Activated CD8-positive, alpha-beta memory T cell treated with anti-CD3 and anti-CD28 coated beads, Interleukin-2, amount 50 U/mL, for 48 hours (primary cell): Measurements from ENCODE around the gene GTF2H4.
"Not testable (repeated sequence)": the region's sequence is repeated elsewhere in the genome, so short reads cannot be mapped to it uniquely, and the experiment has no call there.

Experiments
- DNase-seq: peaks from one replicate; pipeline ENCODE4 v3.0.0-alpha.2; 2020

The GTF2H4 gene

DNA sequence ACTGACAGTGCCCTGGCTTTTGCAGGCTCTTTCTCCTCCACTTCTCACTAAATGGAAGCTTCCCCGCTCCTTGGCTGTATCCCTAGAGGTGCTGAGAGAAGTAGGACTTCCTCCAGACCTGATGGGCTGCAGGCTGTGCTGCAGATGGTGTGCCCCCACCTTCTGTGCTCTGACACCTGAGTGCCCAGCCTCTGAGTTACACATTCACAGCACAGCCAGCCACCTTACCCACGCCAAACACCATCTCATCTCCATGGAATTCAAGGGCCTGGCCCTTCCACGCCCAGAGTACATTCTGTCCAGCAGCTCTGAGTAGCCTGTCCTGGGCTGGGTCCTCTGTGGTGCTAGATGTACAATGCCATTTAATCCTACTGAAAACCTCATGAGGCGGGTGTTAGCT lies 18.6 kb downstream of the GTF2H4 start:
- no peak for DNase-seq

DNA sequence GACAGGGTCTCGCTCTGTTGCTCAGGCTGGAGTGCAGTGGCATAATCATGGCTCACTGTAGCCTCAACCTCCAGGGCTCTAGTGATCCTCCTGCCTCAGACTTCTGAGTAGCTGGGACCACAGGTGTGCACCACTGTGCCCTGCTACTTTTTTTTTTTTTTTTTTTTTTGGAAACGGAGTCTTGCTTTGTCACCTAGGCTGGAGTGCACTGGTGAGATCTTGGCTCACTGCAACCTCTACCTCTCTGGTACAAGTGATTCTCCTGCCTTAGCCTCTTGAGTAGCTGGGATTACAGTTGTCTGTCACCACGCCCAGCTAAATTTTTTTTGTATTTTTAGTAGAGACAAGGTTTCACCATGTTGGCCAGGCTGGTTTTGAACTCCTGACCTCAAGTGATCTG lies 19.1 kb downstream of the GTF2H4 start:
- not testable (repeated sequence) for DNase-seq

DNA sequence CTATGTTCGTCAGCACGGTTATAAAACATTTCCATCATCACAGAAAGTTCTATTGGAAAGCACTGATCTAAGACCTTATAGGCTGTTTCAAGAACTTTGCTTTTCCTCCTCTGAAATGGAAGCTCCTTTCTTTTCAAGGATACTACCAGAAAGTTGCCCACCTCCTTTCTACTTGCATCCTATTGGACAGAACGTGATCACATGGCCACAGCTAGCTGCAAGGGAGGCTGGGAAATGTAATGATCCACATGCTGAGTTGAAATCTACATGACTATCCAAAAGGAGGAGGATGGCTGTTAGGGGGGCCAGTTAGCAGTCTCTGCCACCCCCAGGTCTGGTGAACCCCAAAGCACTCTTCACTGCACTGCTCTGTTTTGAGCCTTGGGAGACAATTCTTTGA lies 20.7 kb downstream of the GTF2H4 start:
- no peak for DNase-seq

DNA sequence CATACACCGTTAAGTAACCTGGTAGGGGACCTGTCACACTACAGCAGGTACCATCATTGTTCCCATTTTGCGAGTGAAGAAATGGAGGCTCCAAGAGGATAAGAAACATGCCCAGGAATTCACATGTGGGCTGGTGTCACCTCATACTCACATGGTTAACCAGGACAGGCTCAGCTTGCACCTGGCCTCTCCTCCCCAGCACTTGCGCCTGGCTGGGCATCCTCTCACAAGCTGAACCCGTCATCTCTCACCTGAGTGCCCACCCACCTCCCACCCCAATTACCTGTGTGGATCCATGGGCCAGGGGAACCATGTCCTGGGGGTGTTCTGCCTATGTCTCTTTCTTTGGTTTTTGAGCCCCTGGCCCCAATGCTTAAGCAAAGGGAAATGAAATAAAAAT lies 22.5 kb downstream of the GTF2H4 start:
- no peak for DNase-seq

DNA sequence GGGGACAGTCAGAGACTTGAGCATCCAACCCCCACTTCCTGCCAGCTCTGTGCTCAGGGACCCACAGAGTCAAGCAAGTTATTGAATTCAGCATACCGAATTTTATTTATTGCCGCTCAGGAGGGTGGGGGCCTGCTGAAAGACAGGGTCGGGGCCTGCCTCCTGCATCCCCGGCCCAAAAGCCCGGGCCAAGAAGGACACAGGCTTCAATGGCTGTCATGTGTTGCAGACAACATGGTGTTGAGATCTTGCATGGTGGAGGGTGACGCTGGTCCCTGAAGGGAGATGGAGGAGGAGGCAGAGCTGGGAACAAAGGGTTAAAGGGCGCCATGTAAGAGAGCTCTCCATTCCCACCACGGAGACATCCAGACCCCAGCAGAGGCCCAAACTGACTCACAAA lies 23.3 kb downstream of the GTF2H4 start:
- no peak for DNase-seq

DNA sequence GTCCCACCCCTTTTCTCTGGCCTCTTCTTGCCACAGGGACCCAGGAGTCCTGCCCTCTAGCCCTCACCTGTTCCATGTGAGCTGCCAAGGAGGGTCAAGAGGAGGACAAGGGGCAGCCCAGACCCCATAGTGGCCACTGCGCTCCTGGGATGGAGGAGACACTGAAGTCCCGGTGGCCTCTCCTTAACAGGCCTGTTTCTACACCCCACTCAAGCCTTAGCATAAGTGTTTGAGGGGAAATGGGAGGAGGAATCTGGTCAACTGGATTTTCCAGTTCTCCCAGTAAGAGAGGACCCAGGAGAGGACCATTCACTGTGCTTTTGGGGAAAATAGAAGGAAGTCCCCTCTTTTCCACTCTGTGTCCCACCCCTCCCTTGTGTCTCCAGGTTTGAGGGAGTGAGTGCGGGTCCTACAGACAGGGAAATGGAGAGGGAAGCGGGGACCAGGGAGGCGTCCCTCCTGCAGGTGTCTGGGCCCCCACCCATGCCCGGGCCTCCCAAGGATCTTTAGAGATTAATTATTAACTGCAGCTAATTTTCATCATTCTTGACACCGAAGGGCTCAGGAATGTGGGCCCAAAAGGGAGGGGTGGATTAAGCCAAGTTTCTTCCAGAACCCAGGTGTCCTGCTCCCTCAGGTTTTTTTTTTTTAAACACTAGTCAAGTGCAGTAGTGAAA lies 24.1 kb downstream of the GTF2H4 start, which contains the start of gene SFTA2:
SFTA2 (minus strand) TSS at position 202 of the 677 bp plus-strand sequence; CDS start at position 128, 74 bp downstream.
- no peak for DNase-seq

DNA sequence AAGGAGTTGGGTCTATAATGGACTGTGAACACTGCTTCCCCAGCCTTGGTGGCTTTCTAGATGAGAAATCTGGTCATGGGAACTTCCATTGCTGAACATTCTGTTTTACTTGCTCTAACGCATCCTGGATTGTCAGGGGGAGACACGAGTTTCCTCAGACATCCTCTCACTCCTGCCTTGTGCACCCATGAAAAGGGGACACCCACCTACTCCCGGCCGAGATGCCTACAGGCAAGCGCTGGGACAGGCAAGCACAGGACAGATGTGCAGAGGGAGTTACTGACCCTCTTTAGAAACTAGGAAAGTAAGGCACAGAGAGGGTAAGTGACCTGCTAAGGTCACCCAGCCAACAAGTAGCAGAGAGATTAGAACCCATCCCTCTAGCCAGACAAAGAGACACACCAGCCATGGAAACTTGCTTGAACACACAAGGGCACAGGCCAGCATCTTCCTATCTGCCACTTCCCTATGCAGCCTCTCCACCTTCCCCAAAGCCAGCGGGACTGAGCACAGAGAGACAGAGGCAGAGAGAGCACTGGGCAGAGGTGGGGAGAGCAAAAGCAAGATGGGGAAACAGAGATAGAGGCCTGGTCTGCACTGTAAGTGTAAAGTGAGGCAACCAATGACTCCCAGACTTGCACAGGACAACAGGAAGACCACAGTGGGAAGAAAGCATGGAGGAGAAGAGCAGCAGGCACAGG lies 24.8 kb downstream of the GTF2H4 start:
- DNase-seq, result no peak

DNA sequence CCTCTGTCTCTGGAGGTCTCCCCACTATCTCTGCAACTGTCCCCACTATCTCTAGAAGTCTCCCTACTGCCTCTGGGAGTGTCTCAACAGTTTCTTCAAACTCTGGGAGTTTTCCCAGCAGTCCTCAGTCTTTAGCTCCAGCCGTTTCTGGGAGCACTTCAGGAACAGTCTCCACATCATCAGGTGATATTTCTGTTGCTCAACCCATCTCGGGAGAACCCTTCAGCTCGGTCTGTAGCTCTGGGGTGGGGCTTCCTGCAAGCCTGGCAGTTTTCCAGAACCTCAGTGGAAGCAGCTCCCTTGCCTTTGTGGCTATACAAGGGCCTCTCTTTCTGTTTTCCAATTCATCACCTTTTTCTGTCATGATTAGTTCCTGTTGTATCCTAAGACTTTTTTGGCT lies 27.0 kb downstream of the GTF2H4 start:
- no peak for DNase-seq

DNA sequence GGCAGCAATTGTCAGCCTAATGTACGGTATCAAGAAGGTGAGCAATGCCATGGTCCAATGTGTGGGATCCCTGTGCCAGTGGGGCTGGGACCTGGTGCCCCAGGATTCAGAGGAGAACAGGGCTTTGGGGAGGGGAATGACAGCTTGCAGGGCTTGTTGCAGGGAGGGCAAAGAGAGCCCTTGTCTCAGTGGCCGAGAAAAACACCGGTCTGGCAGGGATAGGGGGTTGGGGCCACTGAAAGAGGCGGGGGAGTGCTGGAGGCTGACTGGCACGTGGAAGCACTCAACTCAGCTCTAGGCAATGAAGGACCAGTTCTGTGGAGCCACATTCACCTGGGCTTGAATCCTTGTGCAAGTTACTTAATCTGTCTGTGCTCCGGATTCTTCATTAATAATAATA lies 29.3 kb downstream of the GTF2H4 start:
- DNase-seq, result no peak

DNA sequence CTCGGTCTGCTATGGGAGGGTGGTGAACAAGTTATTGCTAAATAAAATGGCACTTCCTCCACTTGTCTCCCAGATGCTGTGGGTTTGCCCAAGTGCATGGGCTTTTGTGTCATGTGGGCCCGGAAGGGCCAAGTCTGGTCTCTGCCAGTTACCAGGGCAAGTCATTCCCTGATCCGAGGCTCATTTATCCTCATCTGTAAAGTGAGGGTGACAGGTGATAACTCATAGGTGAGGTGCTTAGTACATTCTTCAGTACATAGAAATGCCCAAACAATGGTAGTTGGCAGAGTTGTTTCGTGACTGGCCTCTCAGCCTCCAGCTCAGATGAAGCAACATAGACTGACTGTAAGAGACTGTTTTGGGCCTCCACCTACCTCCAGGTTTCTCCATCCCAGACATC lies 30.7 kb downstream of the GTF2H4 start:
- DNase-seq, result no peak

DNA sequence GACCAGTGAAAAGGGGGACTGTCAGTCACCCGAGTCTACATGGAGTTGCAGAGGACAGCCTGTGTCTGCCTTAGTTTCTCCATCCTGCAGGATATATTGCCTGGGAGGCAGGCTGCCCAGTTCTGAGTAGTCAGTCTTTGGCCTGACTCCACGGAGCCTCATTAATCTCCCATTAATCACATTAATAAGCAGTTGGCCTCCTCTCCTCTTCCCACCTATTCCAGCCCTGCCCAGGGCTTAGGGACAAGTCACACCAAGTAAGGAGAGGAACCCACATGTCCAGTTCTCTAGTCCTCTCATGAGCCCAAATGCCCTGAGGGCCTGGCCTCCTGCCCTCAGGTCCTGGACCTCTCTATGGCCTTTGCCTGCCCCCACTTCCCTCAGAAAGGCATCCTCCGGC lies 31.5 kb downstream of the GTF2H4 start:
- DNase-seq, result no peak

DNA sequence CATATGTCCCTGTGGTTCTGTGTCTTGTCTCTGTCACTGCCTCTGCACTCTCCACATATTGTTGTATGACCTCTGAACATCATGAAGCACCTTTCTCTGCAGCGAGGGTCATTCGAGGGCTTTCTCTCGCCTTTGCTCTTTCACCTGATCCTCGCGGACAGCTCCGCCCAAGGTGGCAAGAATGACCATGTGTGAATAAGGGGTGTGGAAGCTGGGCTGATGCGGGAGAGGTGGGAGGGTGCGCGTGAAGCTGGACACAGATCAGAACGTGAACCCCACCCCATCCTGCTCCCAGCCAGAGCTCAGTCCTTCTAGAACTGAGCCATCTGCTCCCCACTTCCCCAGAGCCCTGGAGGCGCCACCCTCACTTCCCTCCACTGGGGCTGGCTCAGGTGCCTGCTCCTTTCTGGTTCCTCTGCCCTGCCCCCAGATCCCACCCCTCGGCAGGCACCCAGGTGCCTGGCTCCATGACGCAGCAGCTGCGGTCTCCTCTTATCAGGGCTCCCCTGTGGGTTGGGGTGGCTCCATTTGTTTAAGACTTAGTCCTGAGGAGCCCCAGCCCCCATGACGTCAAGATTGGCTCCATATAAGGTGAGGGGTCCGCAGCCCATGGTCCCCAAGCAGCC lies 32.5 kb downstream of the GTF2H4 start, which contains the start of gene MUCL3:
MUCL3 (plus strand) TSS at position 613 of the 626 bp plus-strand sequence. CDS start 27 bp downstream, outside the sequence.
- no peak for DNase-seq

DNA sequence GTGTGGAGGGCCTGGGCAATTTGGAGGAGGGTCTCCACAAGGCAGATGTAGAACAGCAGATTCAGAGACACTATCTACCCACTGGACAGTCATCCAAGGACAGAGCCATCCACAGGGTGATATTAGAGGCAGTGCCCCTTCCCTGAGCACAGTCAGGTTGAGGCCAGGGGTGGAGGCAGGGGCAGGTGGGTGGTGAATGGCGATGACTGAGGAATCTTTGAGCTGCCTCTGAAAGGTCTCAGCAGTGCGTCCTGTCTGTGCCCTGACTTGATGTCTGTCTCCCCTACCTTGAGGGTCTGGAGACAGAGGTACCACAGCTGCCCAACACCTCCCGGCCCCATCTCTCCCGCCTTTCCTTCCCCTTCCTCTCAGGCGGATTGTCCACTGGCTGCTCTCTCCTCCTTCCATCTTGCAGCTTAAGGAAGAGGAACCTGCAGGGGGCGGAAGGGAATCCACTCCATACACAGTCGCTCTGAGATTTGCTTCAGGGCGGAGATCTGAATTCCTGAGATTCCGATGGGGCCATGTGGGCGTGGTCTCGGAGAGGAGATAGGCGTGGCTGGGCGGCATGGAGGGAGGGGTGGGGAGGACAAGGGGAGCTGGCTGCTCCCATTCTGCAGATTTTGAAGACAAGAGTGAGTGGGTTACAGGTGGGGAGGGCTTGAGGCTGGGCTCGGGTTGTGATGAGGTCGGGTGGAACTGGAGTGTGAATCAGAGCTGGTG lies 34.5 kb downstream of the GTF2H4 start:
- DNase-seq, result no peak

DNA sequence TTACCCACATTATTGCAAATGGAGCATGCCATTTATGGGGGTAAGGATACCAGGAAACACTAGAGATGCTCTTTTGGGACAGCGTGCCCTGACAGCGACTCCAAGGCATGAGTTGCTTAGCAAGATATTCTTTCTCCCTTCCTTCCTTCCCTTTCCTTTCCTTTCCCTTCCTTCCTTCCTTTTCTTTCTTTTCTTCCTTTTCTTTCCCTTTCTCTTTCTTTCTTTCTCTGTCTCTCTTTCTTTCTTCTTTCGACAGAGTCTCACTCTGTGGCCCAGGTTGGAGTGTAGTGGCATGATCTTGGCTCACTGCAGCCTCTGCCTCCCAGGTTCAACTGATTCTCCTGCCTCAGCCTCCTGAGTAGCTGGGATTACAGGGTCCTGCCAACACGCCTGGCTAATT lies 36.0 kb downstream of the GTF2H4 start:
- no peak for DNase-seq

DNA sequence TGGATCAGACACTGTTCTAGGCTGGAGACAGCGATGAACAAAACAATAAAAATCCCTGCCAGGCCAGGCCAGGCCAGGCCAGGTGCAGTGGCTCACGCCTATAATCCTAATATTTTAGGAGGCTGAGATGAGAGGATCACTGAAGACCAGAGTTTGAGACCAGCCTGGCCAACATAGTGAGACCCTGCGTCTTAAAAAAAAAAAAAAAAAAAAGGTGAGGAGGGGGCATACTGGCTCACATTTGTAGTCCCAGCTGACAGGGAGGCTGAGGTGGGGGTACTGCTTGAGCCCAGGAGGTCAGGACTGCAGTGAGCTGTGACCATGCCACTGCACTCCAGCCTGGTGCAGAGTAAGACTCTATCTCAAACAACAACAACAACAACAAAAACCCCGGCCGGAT lies 37.3 kb downstream of the GTF2H4 start:
- DNase-seq, result no peak

DNA sequence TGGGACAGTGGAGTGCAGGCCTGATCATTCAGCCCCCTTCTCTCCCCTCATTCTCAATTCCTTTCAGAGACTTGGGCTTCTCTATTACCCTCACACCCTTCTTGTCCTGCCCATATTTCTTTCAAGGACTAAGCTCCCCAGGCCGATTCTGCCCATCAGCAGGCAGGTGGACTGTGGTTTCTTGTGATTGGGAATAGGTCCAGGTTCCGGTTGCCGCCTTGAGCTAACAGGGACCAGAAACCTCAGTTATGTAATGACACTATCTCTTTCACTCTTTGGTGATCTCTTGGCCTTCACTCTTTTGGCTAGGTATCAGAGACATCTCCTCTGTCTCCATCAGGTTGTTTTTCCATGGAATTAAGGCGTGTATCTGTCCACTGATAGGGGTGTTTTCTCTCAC lies 39.2 kb downstream of the GTF2H4 start:
- no peak for DNase-seq

DNA sequence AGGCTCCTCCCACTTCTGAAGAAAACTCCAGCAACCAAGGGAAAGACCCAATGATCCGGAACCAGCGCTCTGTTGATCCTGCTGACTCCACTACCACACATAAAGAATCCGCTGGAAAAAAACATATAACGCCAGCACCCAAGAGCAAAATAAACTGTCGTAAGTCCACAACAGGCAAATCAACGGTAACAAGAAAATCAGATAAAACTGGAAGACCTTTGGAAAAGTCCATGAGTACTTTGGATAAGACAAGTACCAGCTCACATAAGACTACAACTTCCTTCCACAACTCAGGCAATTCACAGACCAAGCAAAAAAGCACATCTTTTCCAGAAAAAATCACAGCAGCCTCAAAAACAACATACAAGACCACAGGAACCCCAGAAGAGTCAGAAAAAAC lies 40.8 kb downstream of the GTF2H4 start:
- DNase-seq, result no peak

DNA sequence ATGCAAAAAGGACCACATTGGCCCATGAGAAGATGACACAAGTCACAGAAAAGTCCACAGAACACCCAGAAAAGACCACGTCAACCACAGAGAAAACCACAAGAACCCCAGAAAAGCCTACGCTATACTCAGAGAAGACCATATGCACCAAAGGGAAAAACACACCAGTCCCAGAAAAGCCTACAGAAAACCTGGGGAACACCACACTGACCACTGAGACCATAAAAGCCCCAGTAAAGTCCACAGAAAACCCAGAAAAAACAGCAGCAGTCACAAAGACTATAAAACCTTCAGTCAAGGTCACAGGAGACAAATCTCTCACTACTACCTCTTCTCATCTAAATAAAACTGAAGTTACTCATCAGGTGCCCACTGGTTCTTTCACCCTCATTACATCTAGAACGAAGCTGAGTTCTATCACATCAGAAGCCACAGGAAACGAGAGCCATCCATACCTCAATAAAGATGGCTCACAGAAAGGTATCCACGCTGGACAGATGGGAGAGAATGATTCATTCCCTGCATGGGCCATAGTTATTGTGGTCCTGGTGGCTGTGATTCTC lies 44.0 kb downstream of the GTF2H4 start:
- no peak for DNase-seq

DNA sequence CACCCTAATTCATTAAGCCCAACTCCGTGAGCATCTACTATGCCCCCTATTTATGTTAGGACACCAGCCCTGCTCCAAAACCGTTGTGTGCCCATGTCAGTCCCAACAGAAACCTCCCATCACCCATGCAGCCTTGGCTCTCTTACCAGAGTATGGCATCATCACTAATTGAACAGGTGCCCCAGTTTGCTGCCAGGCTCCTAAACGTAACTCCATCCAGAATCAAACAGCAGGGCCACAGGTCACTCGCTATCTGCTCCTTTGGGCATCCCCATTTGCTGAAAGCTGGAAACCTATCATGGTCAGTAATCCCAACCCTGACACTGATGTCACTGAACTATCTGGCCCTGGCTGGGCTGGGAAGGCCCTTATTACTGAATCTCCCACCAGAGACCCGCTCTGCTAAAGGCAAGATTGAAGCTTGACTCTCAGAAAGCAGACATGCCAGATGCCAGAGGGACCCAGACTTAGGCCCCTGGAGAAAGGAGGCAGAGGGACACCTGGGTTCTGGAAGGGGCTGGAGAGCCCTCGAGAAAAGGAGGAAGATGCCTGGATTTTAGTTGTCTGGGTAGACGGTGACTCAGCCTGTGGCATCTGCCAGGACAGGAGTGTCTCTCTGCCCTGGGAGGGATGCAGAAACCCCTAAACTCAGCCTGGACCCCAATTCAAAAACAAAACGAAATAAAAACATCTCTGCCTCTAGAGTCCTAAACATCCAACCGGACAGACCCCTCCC lies 46.8 kb downstream of the GTF2H4 start:
- no peak for DNase-seq

DNA sequence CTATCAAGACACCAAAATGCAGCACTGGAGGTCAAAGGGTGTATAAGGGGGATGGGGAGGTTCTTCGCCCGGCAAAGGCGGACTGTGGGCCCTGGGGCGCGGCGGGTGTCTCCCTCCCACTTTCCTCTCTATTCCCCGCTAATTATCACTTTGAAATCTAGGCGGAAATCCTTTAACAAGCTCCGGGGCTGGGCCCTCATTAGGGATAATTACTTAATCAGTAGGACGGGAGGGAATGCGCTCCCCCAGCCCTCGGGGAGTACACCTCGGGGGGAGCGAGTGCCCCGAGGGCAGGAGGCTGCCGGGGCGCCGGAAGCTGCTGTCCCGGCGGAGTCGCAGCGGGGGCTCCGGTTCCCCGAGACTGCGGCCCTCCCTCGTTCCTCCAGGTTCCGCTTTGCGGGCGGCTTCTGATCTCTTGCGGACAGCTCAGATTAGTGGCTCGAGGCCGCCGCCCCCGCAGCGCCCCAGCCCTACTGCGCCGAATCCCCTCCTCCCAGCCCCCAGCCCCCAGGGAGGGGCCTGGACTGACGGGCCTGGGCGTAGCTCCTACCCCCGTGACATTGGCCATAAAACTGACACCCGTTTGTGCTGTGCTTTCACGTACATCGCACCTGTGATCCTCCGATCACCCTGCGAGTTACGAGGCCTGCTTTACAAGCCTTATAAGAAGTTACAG lies 47.5 kb downstream of the GTF2H4 start:
- DNase-seq, result peak; percentile 92

DNA sequence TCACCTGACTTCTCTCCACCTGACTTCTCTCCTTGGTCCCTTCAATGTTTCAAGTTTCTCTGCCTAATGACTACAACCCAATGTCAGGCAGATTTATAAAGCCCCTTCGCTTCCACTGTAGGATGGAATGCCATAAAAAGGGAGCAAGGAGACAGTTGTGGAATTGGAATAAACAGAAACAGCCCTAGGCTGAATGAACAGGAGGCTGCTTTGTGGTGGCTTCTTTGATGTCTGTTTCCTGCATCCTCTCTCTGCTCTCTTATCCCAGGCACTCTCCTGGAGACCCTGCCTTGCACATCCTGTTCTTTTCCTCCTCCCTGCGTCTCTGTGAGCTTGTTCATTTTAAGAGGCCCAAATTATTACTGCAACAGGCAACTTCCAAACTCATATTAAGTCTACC lies 49.7 kb downstream of the GTF2H4 start:
- no peak for DNase-seq
